Measurements from ENCODE around the gene WDR82.

WDR82 gene

GRCh38 chr3:52299247-52299878, 20.9 kb upstream of the WDR82 start:
- H4K20me1 ChIP-seq (ENCODE audit: insufficient read depth): no peaks in the 10 kb centered on the region
- no peak for TF ChIP-seq CTCF (conservative IDR thresholded peaks at IDR 0.05; ENCODE audit: low read depth, low read length)
- H3K4me1 ChIP-seq (ENCODE audit: low read depth, poor library complexity, severe bottlenecking): no peaks in the 10 kb centered on the region
- H2AFZ ChIP-seq (ENCODE audit: low read depth): no peak overlapping the region
- H3K4me3 ChIP-seq (IDR thresholded peaks at IDR 0.05; ENCODE audit: insufficient read depth, low read depth, low read length): no peak overlapping the region
- H3K79me2 ChIP-seq (ENCODE audit: insufficient read depth, low read depth): no peaks in the 10 kb centered on the region
- no peak overlapping the region for H3K9ac ChIP-seq
- no peak overlapping the region for H3K4me2 ChIP-seq
- no peaks in the 10 kb centered on the region for H3K27me3 ChIP-seq (ENCODE audit: insufficient read depth, low read depth)
- H3K27ac ChIP-seq: no peak overlapping the region
- H3K36me3 ChIP-seq (ENCODE audit: insufficient read depth): no peaks in the 10 kb centered on the region

GRCh38 chr3:52298149-52299098, 20.0 kb upstream of the WDR82 start:
- H2AFZ ChIP-seq (ENCODE audit: low read depth): no peak overlapping the region
- no peaks in the 10 kb centered on the region for H3K36me3 ChIP-seq (ENCODE audit: insufficient read depth)
- no peak overlapping the region for H3K4me2 ChIP-seq
- no peaks in the 10 kb centered on the region for H3K27me3 ChIP-seq (ENCODE audit: insufficient read depth, low read depth)
- no peaks in the 10 kb centered on the region for H3K4me1 ChIP-seq (ENCODE audit: low read depth, poor library complexity, severe bottlenecking)
- H3K27ac ChIP-seq: no peak overlapping the region
- no peaks in the 10 kb centered on the region for H4K20me1 ChIP-seq (ENCODE audit: insufficient read depth)
- TF ChIP-seq CTCF (conservative IDR thresholded peaks at IDR 0.05; ENCODE audit: low read depth, low read length): no peak
- no peak overlapping the region for H3K4me3 ChIP-seq (IDR thresholded peaks at IDR 0.05; ENCODE audit: insufficient read depth, low read depth, low read length)
- no peaks in the 10 kb centered on the region for H3K79me2 ChIP-seq (ENCODE audit: insufficient read depth, low read depth)
- H3K9ac ChIP-seq: no peak overlapping the region

GRCh38 chr3:52297242-52298148, 19.0 kb upstream of the WDR82 start:
- H3K4me2 ChIP-seq: no peak overlapping the region
- H4K20me1 ChIP-seq (ENCODE audit: insufficient read depth): no peaks in the 10 kb centered on the region
- no peaks in the 10 kb centered on the region for H3K36me3 ChIP-seq (ENCODE audit: insufficient read depth)
- no peak for TF ChIP-seq CTCF (conservative IDR thresholded peaks at IDR 0.05; ENCODE audit: low read depth, low read length)
- H3K4me3 ChIP-seq (IDR thresholded peaks at IDR 0.05; ENCODE audit: insufficient read depth, low read depth, low read length): no peak overlapping the region
- no peaks in the 10 kb centered on the region for H3K4me1 ChIP-seq (ENCODE audit: low read depth, poor library complexity, severe bottlenecking)
- no peaks in the 10 kb centered on the region for H3K79me2 ChIP-seq (ENCODE audit: insufficient read depth, low read depth)
- no peak overlapping the region for H3K27ac ChIP-seq
- H2AFZ ChIP-seq (ENCODE audit: low read depth): no peak overlapping the region
- H3K9ac ChIP-seq: no peak overlapping the region
- no peaks in the 10 kb centered on the region for H3K27me3 ChIP-seq (ENCODE audit: insufficient read depth, low read depth)

- Histone ChIP-seq H3K27ac (no peak overlapping the region), H3K4me3 (IDR thresholded peaks at IDR 0.05; ENCODE audit: insufficient read depth, low read depth, low read length) (no peak overlapping the region), H3K4me2 (no peak overlapping the region), H2AFZ (ENCODE audit: low read depth) (no peak overlapping the region), H3K79me2 (ENCODE audit: insufficient read depth, low read depth) (no peaks in the 10 kb centered on the region), H4K20me1 (ENCODE audit: insufficient read depth) (no peaks in the 10 kb centered on the region), H3K4me1 (ENCODE audit: low read depth, poor library complexity, severe bottlenecking) (no peaks in the 10 kb centered on the region), H3K36me3 (ENCODE audit: insufficient read depth) (no peaks in the 10 kb centered on the region), H3K9ac (no peak overlapping the region), H3K27me3 (ENCODE audit: insufficient read depth, low read depth) (no peaks in the 10 kb centered on the region)
- TF ChIP-seq CTCF (conservative IDR thresholded peaks at IDR 0.05; ENCODE audit: low read depth, low read length): no peak
Measured at GRCh38 chr3:52295671-52296208, 17.3 kb upstream of the WDR82 start.

Data from KMS-11 (cell line).